DMS 273 (cell line): ENCODE results near the gene SRPK3.
A peak's percentile ranks its signal among the peaks of the same experiment; 100 is the strongest.

Experiments
- DNase-seq: peaks from one replicate; lab custom pipeline; 2025; ENCODE audit not compliant: unreplicated experiment; lab: John Stamatoyannopoulos, UW

SRPK3 gene

GRCh38 chrX:153781428-153782047 is 697 bp downstream of the SRPK3 start:
- DNase-seq: peak; percentile 79

GRCh38 chrX:153782313-153782712 is 1.5 kb downstream of the SRPK3 start:
- DNase-seq: peak; percentile 93

- no peak for DNase-seq
Observed at GRCh38 chrX:153782871-153783270, 2.0 kb downstream of the SRPK3 start.

- no peak for DNase-seq
Observed at GRCh38 chrX:153783378-153784013, 2.7 kb downstream of the SRPK3 start.

GRCh38 chrX:153784325-153784967 is 3.6 kb downstream of the SRPK3 start:
- no peak for DNase-seq

- peak; percentile 43 for DNase-seq
Observed at GRCh38 chrX:153786669-153787068, 5.8 kb downstream of the SRPK3 start.

- no peak for DNase-seq
Observed at GRCh38 chrX:153789654-153790053, 8.8 kb downstream of the SRPK3 start.

- no peak for DNase-seq
Observed at GRCh38 chrX:153791104-153791852, 10.4 kb downstream of the SRPK3 start.

- DNase-seq: peak; percentile 93
Observed at GRCh38 chrX:153792368-153792767, 11.5 kb downstream of the SRPK3 start.

- DNase-seq: no peak
Observed at GRCh38 chrX:153793291-153793690, 12.4 kb downstream of the SRPK3 start.

GRCh38 chrX:153794018-153794896 is 13.4 kb downstream of the SRPK3 start, which contains the start of the genes IDH3G and SSR4:
Gene IDH3G (minus strand): TSS chrX:153794375. CDS start chrX:153794326, 49 bp downstream.
Gene SSR4 (plus strand): TSS chrX:153794668. CDS start chrX:153794688, 20 bp downstream.
- DNase-seq: peak; percentile 98

GRCh38 chrX:153794897-153795816 is 14.3 kb downstream of the SRPK3 start:
- peak; percentile 63 for DNase-seq

- no peak for DNase-seq
Observed at GRCh38 chrX:153797415-153798015, 16.7 kb downstream of the SRPK3 start.

- DNase-seq: peak; percentile 46
Observed at GRCh38 chrX:153799326-153799725, 18.5 kb downstream of the SRPK3 start.

- DNase-seq: peak; percentile 70
Observed at GRCh38 chrX:153800177-153800722, 19.4 kb downstream of the SRPK3 start.

GRCh38 chrX:153800746-153801145 is 19.9 kb downstream of the SRPK3 start:
- peak; percentile 86 for DNase-seq

- DNase-seq: no peak
Observed at GRCh38 chrX:153801669-153802068, 20.8 kb downstream of the SRPK3 start.

- DNase-seq: no peak
Observed at GRCh38 chrX:153802513-153803045, 21.7 kb downstream of the SRPK3 start.
